NCI-H2081 treated with DMSO at 0.1 percent for 48 hours (cell line): ENCODE results near the gene NELL2.
"Not testable (repeated sequence)": the region's sequence is repeated elsewhere in the genome, so short reads cannot be mapped to it uniquely, and the experiment has no call there.

Source experiments
- DNase-seq: peaks from one replicate; lab custom pipeline; 2025; lab: John Stamatoyannopoulos, UW

NELL2 gene

GRCh38 chr12:44875954-44876543 is at the start of gene NELL2:
Gene NELL2, minus strand, starts transcription at chr12:44876315. Its CDS starts 446 bp downstream, at chr12:44875869.
- DNase-seq, result peak; percentile 33

GRCh38 chr12:44921736-44922135 is 45.6 kb upstream of the NELL2 start:
- no peak for DNase-seq

DNA sequence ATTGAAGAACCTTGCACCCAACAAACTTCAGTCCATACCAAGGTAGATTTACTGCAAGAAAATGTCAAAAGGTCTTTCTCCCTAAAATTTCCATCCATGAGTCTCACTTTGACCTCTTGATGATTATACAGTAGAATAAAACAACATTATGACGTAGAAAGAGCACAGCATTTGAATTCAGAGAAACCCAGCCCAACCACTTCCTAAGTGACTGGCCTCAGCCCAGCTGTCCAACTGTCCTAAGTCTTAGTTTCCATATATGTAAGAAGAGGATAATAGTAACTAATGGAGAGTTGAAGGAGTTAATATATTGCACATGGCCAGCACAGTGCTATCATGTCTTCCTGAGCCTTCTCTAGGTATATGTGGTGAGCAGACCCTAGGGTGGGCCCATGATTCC is 41.0 kb upstream of the NELL2 start:
- no peak for DNase-seq

- DNase-seq, result no peak
Measured at GRCh38 chr12:44915958-44916357, 39.8 kb upstream of the NELL2 start.

DNA sequence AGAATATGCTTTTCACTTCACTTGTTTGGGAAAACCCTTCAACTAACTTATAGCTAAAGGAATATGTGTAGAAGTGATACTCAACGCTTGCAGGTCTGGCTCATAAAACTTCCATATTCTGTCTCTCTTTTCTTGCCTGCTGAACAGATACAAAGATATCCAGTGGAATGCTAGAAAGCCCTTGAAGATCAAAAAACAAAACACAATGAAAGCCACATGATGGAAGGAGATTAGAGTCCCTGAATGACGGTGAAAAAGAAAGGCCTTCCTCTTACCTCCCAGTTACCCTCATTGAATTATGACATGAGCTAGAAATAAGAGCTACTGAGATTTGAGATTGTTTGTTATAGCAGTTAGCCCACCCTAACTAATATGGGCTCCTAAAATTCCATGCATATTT is 28.2 kb upstream of the NELL2 start:
- DNase-seq, result no peak

DNA sequence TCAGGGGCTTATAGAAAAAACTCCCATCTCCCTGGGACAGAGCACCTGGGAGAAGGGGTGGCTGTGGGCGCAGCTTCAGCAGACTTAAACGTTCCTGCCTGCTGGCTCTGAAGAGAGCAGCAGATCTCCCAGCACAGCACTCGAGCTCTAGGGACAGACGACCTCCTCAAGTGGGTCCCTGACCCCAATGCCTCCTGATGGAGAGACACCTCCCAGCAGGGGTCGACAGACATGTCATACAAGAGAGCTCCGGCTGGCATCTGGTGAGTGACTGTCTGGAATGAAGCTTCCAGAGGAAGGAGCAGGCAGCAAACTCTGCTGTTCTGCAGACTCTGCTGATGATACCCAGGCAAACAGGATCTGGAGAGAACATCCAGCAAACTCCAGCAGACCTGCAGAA is 22.0 kb upstream of the NELL2 start:
- DNase-seq, result not testable (repeated sequence)

DNA sequence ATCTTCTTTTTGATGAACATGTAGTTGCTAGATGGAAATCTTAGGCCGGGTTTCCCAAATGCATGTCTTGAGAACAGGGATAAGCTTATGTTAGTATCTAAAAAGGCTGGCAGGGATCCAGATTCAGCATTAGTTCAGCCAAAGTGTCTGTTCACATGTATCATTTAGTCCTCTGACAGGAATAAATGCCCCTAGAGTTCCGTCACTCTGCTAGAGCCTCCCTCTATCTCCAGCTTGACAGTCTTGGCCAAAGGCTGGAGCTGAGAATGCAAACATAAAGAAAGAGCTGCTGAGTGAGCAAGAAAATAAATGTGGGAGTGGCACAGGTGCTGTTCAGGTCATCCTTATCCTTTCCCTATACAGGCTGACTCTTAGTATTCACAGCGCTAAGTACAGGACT is 13.8 kb upstream of the NELL2 start:
- no peak for DNase-seq

DNA sequence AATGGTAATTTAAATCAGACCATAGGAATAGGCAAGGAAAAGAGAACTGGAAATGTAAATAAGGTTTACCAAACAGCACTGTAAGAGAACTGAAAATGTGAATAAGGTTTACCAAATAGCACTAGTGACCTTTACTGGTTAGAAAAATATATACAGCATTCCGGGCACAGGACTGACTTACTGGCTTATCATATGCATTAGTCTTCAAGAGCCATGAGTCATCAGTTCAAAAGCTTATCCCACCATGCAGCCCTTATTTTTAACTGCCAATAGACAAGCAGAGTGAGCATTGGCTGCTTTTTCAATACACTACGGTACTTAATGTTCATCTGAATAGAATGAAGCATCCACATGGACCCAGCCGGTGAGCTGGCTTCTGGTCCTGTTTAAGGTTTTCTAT is 13.0 kb upstream of the NELL2 start:
- no peak for DNase-seq

DNA sequence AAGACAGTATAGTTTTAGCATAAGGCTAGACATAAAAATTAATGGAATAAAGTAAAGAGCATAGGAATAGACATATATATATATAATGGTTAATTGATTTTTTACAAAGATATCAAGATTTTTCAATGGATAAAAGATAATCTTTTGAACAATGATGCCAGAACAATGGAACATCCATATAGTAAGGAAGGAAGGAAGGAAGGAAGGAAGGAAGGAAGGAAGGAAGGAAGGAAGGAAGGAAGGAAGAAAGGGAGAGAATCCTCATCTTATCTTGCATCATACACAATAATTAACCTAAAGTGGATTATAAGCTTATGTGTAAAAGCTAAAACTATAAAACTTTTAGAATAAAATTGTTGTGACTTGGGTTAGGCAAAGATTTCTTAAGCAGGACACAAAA is 9.8 kb upstream of the NELL2 start:
- DNase-seq, result no peak

DNA sequence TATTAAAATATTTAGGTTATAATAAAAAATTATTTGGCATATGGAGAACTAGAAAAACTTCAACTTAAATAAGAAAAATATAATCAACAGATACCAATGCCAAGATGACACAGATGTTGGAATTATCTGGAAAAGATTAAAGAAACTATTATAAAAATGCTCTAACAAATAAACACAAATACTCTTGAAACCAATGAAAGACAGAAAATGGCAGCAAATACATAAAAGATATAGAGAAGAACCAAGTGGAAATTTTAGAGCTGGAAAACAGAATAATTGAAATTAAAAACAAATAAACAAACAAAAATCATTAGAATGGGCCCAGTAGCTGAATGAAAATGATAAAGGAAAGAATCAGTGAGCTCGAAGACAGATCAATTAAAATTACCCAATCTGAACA is 5.1 kb upstream of the NELL2 start:
- DNase-seq, result no peak

DNA sequence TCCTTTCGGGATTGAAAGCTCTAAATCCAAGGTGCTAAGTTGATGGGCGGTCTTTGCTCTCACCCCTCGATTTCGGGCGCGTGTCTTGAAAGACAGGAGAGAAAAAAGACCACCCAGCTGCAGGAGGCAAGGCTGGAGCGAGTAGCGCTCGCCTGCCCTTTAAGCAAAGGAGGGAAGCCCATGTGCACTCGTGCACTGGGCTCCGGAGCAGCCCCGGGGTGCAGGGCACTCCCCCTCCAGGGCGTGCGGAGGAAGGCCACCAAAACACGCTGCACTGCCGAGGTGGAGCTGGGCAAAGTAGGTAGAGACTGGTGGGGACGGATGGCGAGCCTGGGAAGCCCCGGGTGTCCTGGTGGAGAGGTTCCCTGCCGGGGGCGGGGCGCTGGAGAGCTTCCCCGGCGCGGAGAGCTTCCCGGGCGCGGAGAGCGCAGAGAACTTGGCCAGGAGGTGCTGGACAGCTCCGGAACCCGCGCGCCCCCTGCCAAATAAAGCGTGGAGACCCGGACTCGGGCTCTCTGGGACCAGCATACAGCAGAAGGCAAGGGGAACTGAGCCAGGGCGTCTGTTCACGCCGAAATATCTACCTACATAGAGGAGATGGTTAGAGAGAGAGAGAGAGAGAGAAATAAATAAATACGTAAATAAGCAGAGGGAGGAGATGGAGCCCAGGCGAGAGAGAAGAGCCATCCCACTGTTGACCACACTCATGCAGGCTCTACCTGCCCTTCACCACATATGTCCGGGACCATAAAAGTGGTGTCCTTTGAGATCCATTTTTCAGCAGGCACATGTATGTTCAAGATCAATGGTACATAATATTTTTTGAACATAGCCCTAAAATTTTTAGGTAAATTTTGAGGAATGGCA is 662 bp upstream of the NELL2 start:
- DNase-seq, result no peak

DNA sequence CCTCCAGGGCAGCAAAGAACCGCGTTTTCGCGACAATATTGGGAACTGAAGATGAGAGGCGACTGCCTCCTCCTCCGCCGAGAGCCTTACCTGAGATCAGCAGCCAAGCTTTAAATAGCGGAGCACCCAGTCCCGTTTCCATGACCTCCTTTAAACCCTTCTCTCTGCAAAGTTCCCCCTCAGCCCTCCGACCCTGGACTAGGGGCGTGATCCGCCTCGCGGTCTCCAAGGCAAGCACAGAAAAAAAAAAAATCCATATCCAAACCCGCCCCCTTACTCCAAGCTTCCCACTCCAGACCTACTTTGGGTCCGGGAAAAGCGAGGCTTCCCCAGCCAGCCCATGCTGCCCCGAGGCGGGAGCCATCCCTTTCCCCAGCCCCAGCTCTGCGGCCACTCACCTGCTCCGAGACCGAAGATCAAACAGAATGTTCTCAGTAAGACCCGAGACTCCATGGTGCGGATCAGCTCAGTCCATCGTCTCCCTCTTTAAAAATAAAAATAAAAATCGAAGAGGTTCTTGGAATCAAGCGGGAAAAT is 630 bp downstream of the NELL2 start:
- no peak for DNase-seq

DNA sequence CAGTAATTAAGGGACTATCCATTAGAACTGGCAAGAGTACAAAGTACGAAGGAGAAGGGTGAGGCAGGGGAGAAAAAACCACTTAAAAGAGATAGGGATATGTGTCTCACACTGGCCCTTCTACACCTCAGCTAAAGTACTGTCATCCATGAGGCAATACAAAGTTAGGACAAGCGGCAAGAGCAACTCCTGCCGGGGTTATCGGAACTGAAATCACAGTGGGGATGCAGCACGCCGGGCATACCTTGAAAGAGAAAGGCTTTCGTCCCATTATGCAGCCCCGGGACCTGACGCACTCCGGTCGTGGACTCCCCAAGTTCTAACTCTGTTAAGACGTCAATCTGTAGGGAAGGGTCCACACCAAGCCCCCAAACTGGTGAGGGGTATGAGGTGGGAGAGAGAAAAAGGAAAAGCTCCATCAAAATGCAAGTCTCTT is 1.1 kb downstream of the NELL2 start:
- DNase-seq, result no peak

DNA sequence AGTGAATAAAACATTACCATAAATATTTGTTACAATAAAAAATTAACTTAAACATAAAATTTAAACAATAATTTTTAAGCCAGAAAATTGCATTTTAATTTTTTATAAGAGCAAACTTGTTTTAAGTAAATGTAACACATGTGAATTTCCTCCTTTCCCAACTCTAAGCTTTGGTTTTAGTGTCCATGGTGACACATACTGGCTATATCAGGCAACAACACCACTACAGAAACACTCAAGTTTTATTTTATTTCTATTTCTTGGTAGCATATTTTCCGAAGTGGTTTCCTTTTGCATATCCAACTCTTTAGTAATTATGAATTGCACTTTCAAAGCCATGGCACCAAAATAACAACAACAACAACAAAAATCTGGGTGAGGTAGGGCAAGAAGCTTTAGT is 2.2 kb downstream of the NELL2 start:
- DNase-seq, result no peak

DNA sequence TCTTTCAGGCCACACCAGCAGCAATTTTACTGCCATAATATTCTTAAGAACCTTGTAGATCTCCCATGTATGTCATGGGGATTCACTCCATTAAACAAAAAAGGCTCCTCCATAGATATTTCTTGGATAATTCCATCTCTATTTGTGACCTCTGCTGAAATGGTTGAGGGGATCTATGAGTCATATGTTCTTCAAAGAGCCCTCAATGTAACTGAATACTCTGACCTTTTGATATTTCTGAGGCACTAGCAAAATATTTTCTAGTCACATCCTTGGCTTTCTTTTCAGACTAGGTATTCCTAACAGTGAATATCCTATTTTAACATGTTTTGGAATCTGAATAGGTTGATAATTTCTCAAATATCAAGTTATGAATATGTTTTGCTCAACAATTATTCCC is 6.6 kb downstream of the NELL2 start:
- DNase-seq, result no peak

- DNase-seq, result no peak
Measured at GRCh38 chr12:44863867-44864266, 12.2 kb downstream of the NELL2 start.

DNA sequence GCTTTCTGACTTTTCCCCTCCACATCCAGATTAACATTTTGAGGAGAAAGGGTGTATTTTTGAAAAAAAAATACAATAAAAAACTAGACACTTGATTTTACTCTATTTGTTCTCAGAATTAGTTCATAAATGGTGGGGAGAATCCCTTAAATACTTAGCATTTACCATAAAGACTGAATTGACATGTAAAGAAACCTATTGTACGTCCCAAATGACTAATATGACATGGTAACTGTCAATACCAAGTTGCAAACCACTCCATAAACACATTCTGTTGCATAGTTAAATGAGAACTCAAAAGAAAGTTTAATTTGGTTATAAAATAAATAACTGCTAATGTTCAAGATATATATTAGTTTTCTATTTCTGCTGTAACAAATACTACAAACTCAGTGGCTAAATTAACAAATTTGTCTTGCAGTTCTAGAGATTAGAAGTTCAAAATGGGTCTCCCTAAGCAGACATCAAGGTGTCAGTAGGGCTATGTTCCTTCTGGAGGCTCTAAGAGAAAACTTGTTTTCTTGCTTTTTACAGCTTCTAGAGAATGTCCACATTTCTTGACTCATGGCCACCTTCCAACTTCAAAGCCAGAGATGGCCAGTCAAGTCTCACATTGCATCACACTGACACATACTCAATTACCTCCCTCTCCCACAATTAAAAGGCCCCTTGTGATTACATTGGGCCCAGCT is 16.0 kb downstream of the NELL2 start:
- no peak for DNase-seq

GRCh38 chr12:44858226-44858855 is 17.8 kb downstream of the NELL2 start:
- no peak for DNase-seq

- no peak for DNase-seq
Measured at GRCh38 chr12:44852483-44852882, 23.6 kb downstream of the NELL2 start.

GRCh38 chr12:44851586-44851985 is 24.5 kb downstream of the NELL2 start:
- no peak for DNase-seq

- DNase-seq, result no peak
Measured at GRCh38 chr12:44848703-44849085, 27.4 kb downstream of the NELL2 start.
